OCI-LY3 (cell line): ENCODE results near the gene PTPRD.

Source experiments
- CTCF ChIP-seq: fragments of 200-600, 300-600 bp; sonication (generic); IDR thresholded peaks from 2 replicates; pipeline ENCODE4 v1.5.1; 2014; ENCODE audit warnings: antibody characterized with exemption, low read length, low read depth
- EZH2phosphoT487 ChIP-seq: fragments of 200-600 bp; shearing (Covaris generic); IDR thresholded peaks from 2 replicates; pipeline ENCODE4 v1.6.1; 2018; ENCODE audit warnings: antibody characterized with exemption, mixed run types, low read depth

- TF ChIP-seq CTCF, result no peak
- no peak for TF ChIP-seq EZH2phosphoT487
These were observed 2155.7 kb downstream of the PTPRD start for GRCh38 chr9:8457055-8457454.
